GM12878 (cell line): Measurements from ENCODE around the gene TYW5. TPM values are rescaled to one million over a fixed set of nuclear protein-coding genes. Genes with fewer than 3 reads are reported as not detected.
A peak's percentile ranks its signal among the peaks of the same experiment; 100 is the strongest.

ENCODE experiments used
- CREM ChIP-seq: IDR thresholded peaks from 2 replicates; pipeline ENCODE4 v1.6.1; 2014; ENCODE audit warnings: antibody characterized with exemption, low read depth
- GABPA ChIP-seq: IDR thresholded peaks from 2 replicates; pipeline ENCODE4 v1.6.1; 2014; ENCODE audit warnings: antibody characterized with exemption, low read depth, mild to moderate bottlenecking, inconsistent platforms
- KAT2A ChIP-seq: conservative IDR thresholded peaks from 2 replicates; pipeline ENCODE4 v1.6.1; 2011; ENCODE audit warnings: low read depth, low read length; ENCODE audit not compliant: control insufficient read depth
- LARP7 ChIP-seq: fragments of 450-650 bp; IDR thresholded peaks from 2 replicates; pipeline ENCODE4 v1.6.1; 2017; ENCODE audit warnings: mild to moderate bottlenecking
- MTA2 ChIP-seq: fragments of 450-650 bp; IDR thresholded peaks from 2 replicates; pipeline ENCODE4 v1.6.1; 2016; ENCODE audit warnings: low read depth, mild to moderate bottlenecking, moderate library complexity
- MTA3 ChIP-seq: IDR thresholded peaks from 2 replicates; pipeline ENCODE4 v1.6.1; 2012; ENCODE audit warnings: low read length, inconsistent platforms, borderline replicate concordance
- TCF12 ChIP-seq: IDR thresholded peaks from 2 replicates; pipeline ENCODE4 v1.6.1; 2011; ENCODE audit warnings: low read depth, mild to moderate bottlenecking, low read length
- YY1 ChIP-seq: IDR thresholded peaks from 2 replicates; pipeline ENCODE4 v1.6.1; 2011; ENCODE audit warnings: low read depth, mild to moderate bottlenecking, low read length
- ZNF217 ChIP-seq: fragments of 450-650 bp; IDR thresholded peaks from 2 replicates; pipeline ENCODE4 v1.6.1; 2017; ENCODE audit warnings: antibody characterized with exemption, mild to moderate bottlenecking
- polyA plus RNA-seq, 11 experiments: library from polyadenylated mRNA; depleted of rRNA in 4 of 11; unstranded in 6 of 11; stranded (reverse) in 5 of 11; fragments of >200 nt; fragmentation: Nextera tagmentation in 4 of 11; fragmentation: Illumina TruSeq in 1 of 11; extraction: Ambion mirVana in 4 of 11; extraction: Trizol in 1 of 11; gene quantifications; 1 replicate in 1 of 11; 2 replicates in 10 of 11; pipeline versions ENCODE4 v1.2.1 to v1.2.3, GENCODE V29; 2011 to 2016; ENCODE audit warnings: inconsistent platforms in 2 of 11, missing spikeins in 2 of 11, low read depth in 1 of 11
- total RNA-seq, 4 experiments: library from RNA; depleted of rRNA in 3 of 4; stranded (reverse); fragments of >200 nt in 3 of 4; fragmentation: Illumina TruSeq in 1 of 4; extraction: Trizol in 1 of 4; gene quantifications; 2 replicates each; pipeline versions ENCODE4 v1.2.1 to v1.2.3, GENCODE V29; 2013 to 2021
- TF ChIP-seq, protein P1 (sequence below): IDR thresholded peaks from 2 replicates; pipeline ENCODE4 v1.6.1; 2012; ENCODE audit warnings: low read depth, low read length, improper control_type of control experiment
- TF ChIP-seq, protein P2 (sequence below): fragments of 450-650 bp; formaldehyde crosslinking; IDR thresholded peaks from 2 replicates; pipeline ENCODE4 v1.4.0; 2020; ENCODE audit warnings: mild to moderate bottlenecking, moderate library complexity
- TF ChIP-seq, protein P3 (sequence below): fragments of 450-650 bp; IDR thresholded peaks from 2 replicates; pipeline ENCODE4 v1.6.1; 2018; ENCODE audit warnings: mild to moderate bottlenecking, low read depth, moderate library complexity; ENCODE audit not compliant: partially characterized antibody
- TF ChIP-seq, protein P4 (sequence below): fragments of 450-650 bp; formaldehyde crosslinking; IDR thresholded peaks from 2 replicates; pipeline ENCODE4 v1.5.0; 2022; ENCODE audit warnings: mild to moderate bottlenecking, missing genetic modification characterization
- TF ChIP-seq, protein P5 (sequence below), 3 experiments: IDR thresholded peaks in 2 of 3; conservative IDR thresholded peaks in 1 of 3; 2 replicates each; pipeline ENCODE4 v1.5.1; 2011; ENCODE audit warnings: low read depth in 3 of 3, low read length in 3 of 3, mild to moderate bottlenecking in 3 of 3, control low read depth in 2 of 3, moderate library complexity in 2 of 3, inconsistent platforms in 1 of 3, mixed read lengths in 1 of 3; ENCODE audit not compliant: control insufficient read depth in 2 of 3, insufficient read depth in 1 of 3; ENCODE audit errors: extremely low read depth in 1 of 3

Gene TYW5
- total and polyA plus RNA-seq, 10 of the 15 experiments (the other 5 are each of a cell fraction or from before 2014, with no cell fraction given): 4.6 to 11.8 (median 7.4) TPM

DNA sequence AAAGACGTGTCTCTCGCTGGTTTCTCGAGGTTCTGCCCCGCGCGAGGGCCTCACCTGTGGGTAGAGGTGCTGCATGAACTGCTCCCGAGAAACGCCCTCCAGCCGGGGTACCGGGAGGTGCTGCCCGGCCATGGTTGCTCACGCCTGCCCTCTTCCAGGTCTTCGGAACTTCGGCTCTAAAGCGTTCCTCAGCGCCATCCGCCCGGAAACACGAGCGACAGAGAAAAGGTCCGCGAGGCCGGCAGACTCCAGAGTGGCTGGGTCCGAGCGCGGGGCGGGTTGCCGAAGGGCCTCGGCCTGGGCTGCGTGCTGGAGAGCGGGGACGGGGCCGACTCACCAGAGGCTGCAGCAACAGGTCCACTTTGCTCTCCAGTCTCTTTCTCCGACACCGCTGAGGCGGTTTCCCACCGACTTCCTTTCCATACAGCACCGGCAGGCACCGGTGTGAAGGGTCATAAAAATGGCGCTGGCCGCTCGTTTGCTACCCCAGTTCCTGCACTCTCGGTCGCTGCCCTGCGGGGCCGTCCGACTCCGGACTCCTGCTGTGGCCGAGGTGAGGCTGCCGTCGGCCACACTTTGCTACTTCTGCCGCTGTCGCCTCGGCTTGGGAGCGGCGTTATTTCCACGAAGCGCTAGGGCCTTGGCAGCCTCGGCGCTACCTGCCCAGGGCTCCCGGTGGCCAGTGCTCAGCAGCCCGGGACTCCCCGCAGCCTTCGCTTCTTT, at the start of gene TYW5, which contains the start of gene MAIP1 (continued):
- TF ChIP-seq, protein P1, sequence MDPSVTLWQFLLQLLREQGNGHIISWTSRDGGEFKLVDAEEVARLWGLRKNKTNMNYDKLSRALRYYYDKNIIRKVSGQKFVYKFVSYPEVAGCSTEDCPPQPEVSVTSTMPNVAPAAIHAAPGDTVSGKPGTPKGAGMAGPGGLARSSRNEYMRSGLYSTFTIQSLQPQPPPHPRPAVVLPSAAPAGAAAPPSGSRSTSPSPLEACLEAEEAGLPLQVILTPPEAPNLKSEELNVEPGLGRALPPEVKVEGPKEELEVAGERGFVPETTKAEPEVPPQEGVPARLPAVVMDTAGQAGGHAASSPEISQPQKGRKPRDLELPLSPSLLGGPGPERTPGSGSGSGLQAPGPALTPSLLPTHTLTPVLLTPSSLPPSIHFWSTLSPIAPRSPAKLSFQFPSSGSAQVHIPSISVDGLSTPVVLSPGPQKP: peak; percentile 35; the same call in 1 of the 2 replicates
- TF ChIP-seq, protein P2, sequence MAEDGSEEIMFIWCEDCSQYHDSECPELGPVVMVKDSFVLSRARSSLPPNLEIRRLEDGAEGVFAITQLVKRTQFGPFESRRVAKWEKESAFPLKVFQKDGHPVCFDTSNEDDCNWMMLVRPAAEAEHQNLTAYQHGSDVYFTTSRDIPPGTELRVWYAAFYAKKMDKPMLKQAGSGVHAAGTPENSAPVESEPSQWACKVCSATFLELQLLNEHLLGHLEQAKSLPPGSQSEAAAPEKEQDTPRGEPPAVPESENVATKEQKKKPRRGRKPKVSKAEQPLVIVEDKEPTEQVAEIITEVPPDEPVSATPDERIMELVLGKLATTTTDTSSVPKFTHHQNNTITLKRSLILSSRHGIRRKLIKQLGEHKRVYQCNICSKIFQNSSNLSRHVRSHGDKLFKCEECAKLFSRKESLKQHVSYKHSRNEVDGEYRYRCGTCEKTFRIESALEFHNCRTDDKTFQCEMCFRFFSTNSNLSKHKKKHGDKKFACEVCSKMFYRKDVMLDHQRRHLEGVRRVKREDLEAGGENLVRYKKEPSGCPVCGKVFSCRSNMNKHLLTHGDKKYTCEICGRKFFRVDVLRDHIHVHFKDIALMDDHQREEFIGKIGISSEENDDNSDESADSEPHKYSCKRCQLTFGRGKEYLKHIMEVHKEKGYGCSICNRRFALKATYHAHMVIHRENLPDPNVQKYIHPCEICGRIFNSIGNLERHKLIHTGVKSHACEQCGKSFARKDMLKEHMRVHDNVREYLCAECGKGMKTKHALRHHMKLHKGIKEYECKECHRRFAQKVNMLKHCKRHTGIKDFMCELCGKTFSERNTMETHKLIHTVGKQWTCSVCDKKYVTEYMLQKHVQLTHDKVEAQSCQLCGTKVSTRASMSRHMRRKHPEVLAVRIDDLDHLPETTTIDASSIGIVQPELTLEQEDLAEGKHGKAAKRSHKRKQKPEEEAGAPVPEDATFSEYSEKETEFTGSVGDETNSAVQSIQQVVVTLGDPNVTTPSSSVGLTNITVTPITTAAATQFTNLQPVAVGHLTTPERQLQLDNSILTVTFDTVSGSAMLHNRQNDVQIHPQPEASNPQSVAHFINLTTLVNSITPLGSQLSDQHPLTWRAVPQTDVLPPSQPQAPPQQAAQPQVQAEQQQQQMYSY (CRISPR knock-in tag): no peak
- TF ChIP-seq, protein P3, sequence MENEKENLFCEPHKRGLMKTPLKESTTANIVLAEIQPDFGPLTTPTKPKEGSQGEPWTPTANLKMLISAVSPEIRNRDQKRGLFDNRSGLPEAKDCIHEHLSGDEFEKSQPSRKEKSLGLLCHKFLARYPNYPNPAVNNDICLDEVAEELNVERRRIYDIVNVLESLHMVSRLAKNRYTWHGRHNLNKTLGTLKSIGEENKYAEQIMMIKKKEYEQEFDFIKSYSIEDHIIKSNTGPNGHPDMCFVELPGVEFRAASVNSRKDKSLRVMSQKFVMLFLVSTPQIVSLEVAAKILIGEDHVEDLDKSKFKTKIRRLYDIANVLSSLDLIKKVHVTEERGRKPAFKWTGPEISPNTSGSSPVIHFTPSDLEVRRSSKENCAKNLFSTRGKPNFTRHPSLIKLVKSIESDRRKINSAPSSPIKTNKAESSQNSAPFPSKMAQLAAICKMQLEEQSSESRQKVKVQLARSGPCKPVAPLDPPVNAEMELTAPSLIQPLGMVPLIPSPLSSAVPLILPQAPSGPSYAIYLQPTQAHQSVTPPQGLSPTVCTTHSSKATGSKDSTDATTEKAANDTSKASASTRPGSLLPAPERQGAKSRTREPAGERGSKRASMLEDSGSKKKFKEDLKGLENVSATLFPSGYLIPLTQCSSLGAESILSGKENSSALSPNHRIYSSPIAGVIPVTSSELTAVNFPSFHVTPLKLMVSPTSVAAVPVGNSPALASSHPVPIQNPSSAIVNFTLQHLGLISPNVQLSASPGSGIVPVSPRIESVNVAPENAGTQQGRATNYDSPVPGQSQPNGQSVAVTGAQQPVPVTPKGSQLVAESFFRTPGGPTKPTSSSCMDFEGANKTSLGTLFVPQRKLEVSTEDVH: peak; percentile 92
- TF ChIP-seq MTA2 (peak; percentile 99), KAT2A (no peak), MTA3 (no peak), GABPA (peak; percentile 93), LARP7 (peak; percentile 97), YY1 (peak; percentile 96), ZNF217 (no peak; the same call in 1 of the 2 replicates), CREM (peak; percentile 74; the same call in 1 of the 2 replicates), TCF12 (0 out of 2 replicates have a peak, but pooled peaks have one; percentile 32)
- TF ChIP-seq, protein P4, sequence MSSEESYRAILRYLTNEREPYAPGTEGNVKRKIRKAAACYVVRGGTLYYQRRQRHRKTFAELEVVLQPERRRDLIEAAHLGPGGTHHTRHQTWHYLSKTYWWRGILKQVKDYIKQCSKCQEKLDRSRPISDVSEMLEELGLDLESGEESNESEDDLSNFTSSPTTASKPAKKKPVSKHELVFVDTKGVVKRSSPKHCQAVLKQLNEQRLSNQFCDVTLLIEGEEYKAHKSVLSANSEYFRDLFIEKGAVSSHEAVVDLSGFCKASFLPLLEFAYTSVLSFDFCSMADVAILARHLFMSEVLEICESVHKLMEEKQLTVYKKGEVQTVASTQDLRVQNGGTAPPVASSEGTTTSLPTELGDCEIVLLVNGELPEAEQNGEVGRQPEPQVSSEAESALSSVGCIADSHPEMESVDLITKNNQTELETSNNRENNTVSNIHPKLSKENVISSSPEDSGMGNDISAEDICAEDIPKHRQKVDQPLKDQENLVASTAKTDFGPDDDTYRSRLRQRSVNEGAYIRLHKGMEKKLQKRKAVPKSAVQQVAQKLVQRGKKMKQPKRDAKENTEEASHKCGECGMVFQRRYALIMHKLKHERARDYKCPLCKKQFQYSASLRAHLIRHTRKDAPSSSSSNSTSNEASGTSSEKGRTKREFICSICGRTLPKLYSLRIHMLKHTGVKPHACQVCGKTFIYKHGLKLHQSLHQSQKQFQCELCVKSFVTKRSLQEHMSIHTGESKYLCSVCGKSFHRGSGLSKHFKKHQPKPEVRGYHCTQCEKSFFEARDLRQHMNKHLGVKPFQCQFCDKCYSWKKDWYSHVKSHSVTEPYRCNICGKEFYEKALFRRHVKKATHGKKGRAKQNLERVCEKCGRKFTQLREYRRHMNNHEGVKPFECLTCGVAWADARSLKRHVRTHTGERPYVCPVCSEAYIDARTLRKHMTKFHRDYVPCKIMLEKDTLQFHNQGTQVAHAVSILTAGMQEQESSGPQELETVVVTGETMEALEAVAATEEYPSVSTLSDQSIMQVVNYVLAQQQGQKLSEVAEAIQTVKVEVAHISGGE (CRISPR knock-in tag): peak; percentile 98
- TF ChIP-seq, protein P5, sequence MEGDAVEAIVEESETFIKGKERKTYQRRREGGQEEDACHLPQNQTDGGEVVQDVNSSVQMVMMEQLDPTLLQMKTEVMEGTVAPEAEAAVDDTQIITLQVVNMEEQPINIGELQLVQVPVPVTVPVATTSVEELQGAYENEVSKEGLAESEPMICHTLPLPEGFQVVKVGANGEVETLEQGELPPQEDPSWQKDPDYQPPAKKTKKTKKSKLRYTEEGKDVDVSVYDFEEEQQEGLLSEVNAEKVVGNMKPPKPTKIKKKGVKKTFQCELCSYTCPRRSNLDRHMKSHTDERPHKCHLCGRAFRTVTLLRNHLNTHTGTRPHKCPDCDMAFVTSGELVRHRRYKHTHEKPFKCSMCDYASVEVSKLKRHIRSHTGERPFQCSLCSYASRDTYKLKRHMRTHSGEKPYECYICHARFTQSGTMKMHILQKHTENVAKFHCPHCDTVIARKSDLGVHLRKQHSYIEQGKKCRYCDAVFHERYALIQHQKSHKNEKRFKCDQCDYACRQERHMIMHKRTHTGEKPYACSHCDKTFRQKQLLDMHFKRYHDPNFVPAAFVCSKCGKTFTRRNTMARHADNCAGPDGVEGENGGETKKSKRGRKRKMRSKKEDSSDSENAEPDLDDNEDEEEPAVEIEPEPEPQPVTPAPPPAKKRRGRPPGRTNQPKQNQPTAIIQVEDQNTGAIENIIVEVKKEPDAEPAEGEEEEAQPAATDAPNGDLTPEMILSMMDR (IDR thresholded peaks at IDR 0.05 in 2 of 3, conservative IDR thresholded peaks at IDR 0.05 in 1 of 3; ENCODE audit: control insufficient read depth in 2 of 3, extremely low read depth in 1 of 3, insufficient read depth in 1 of 3, low read depth in 3 of 3, low read length in 3 of 3): peak in 2 of 3 experiments; percentile 12 to 21; a peak in 2 of 6 replicates
